HepG2 (cell line): ENCODE data around the gene STIP1. TPM values are rescaled to one million over a fixed set of nuclear protein-coding genes. Genes with fewer than 3 reads are reported as not detected.

Experiments used
- BRD4 ChIP-seq: sonication (generic); formaldehyde crosslinking; IDR thresholded peaks from 2 replicates; pipeline ENCODE4 v1.4.0; 2020; ENCODE audit warnings: missing genetic modification reagents
- CHCHD3 ChIP-seq: sonication (generic); formaldehyde crosslinking; IDR thresholded peaks from 2 replicates; pipeline ENCODE4 v1.8.0; 2022; ENCODE audit warnings: mild to moderate bottlenecking, missing genetic modification reagents, moderate library complexity
- ERF ChIP-seq: IDR thresholded peaks from 2 replicates; pipeline ENCODE4 v1.6.1; 2018; ENCODE audit warnings: missing biosample characterization, missing genetic modification reagents
- FOXP1 ChIP-seq, 2 experiments: fragments of 450-650 bp in 1 of 2; IDR thresholded peaks; 2 replicates each; pipeline ENCODE4 v1.6.1; 2017 to 2018; ENCODE audit warnings: antibody characterized with exemption in 1 of 2
- HMGXB4 ChIP-seq, 2 experiments: sonication (generic) in 1 of 2; formaldehyde crosslinking in 1 of 2; IDR thresholded peaks; 2 replicates each; pipeline versions ENCODE4 v1.4.0 to v1.6.1; 2018 to 2020; ENCODE audit warnings: missing genetic modification reagents in 2 of 2, borderline replicate concordance in 1 of 2, low read depth in 1 of 2, mild to moderate bottlenecking in 1 of 2, missing biosample characterization in 1 of 2
- HNF1B ChIP-seq: sonication (generic); formaldehyde crosslinking; IDR thresholded peaks from 2 replicates; pipeline ENCODE4 v1.5.1; 2020; ENCODE audit warnings: mild to moderate bottlenecking, moderate library complexity, missing genetic modification reagents
- IKZF5 ChIP-seq: IDR thresholded peaks from 2 replicates; pipeline ENCODE4 v1.6.1; 2018; ENCODE audit warnings: missing genetic modification reagents, mild to moderate bottlenecking, missing compliant biosample characterization
- KLF16 ChIP-seq, 2 experiments: sonication (generic) in 1 of 2; formaldehyde crosslinking in 1 of 2; IDR thresholded peaks; 2 replicates each; pipeline versions ENCODE4 v1.6.1 to v1.8.0; 2016 to 2023; ENCODE audit warnings: missing genetic modification reagents in 2 of 2, missing compliant biosample characterization in 1 of 2
- MAZ ChIP-seq, 2 experiments: sonication (generic) in 1 of 2; formaldehyde crosslinking in 1 of 2; IDR thresholded peaks; 2 replicates each; pipeline versions ENCODE4 v1.5.0 to v1.6.1; 2012 to 2020; ENCODE audit warnings: low read depth in 2 of 2, mild to moderate bottlenecking in 2 of 2, borderline replicate concordance in 1 of 2, improper control_type of control experiment in 1 of 2, low read length in 1 of 2, missing genetic modification reagents in 1 of 2, moderate library complexity in 1 of 2
- MTA1 ChIP-seq: sonication (generic); formaldehyde crosslinking; IDR thresholded peaks from 2 replicates; pipeline ENCODE4 v1.4.0; 2020; ENCODE audit warnings: missing genetic modification reagents, mild to moderate bottlenecking, borderline replicate concordance
- RAD21 ChIP-seq: fragments of 450-650 bp; formaldehyde crosslinking; IDR thresholded peaks from 2 replicates; pipeline ENCODE4 v1.5.0; 2020; ENCODE audit warnings: mild to moderate bottlenecking
- RXRB ChIP-seq: IDR thresholded peaks from 2 replicates; pipeline ENCODE4 v1.6.1; 2016; ENCODE audit warnings: borderline replicate concordance, missing genetic modification reagents, missing compliant biosample characterization
- SRSF1 ChIP-seq: fragments of 200-400 bp; formaldehyde crosslinking; optimal IDR thresholded peaks from 2 replicates; pipeline ENCODE3; 2017; ENCODE audit warnings: mild to moderate bottlenecking, low read depth, low read length, moderate library complexity
- SSRP1 ChIP-seq: IDR thresholded peaks from 2 replicates; pipeline ENCODE4 v1.6.1; 2016; ENCODE audit warnings: control low read depth
- TEAD3 ChIP-seq: optimal IDR thresholded peaks from 2 replicates; pipeline ENCODE3; 2016; ENCODE audit warnings: borderline replicate concordance
- ZBTB21 ChIP-seq: sonication (generic); formaldehyde crosslinking; IDR thresholded peaks from 2 replicates; pipeline ENCODE4 v1.4.0; 2020; ENCODE audit warnings: missing genetic modification reagents
- ZNF331 ChIP-seq: sonication (generic); formaldehyde crosslinking; IDR thresholded peaks from 2 replicates; pipeline ENCODE4 v1.4.0; 2020; ENCODE audit warnings: missing genetic modification reagents
- ZNF33A ChIP-seq: sonication (generic); formaldehyde crosslinking; IDR thresholded peaks from 2 replicates; pipeline ENCODE4 v1.5.1; 2020; ENCODE audit warnings: missing genetic modification reagents, mild to moderate bottlenecking, moderate library complexity, borderline replicate concordance
- ZNF451 ChIP-seq: sonication (generic); formaldehyde crosslinking; IDR thresholded peaks from 2 replicates; pipeline ENCODE4 v1.5.0; 2020; ENCODE audit warnings: mild to moderate bottlenecking, missing genetic modification reagents
- ZNF580 ChIP-seq: IDR thresholded peaks from 2 replicates; pipeline ENCODE4 v1.6.1; 2016; ENCODE audit warnings: low read depth, borderline replicate concordance
- ZNF75D ChIP-seq: sonication (generic); formaldehyde crosslinking; IDR thresholded peaks from 2 replicates; pipeline ENCODE4 v1.8.1; 2023; ENCODE audit warnings: missing genetic modification reagents, mild to moderate bottlenecking, borderline replicate concordance
- ZNF788 ChIP-seq: sonication (generic); formaldehyde crosslinking; IDR thresholded peaks from 2 replicates; pipeline ENCODE4 v1.5.0; 2020; ENCODE audit warnings: mild to moderate bottlenecking, missing genetic modification reagents, borderline replicate concordance
- polyA plus RNA-seq, 8 experiments: library from polyadenylated mRNA; depleted of rRNA in 3 of 8; stranded (reverse) in 7 of 8; unstranded in 1 of 8; fragments of >200 nt; fragmentation: Illumina TruSeq in 4 of 8; extraction: Trizol in 4 of 8; gene quantifications; 2 replicates each; pipeline versions ENCODE4 v1.2.1 to v1.2.3, GENCODE V29; 2011 to 2016; ENCODE audit warnings: low read depth in 4 of 8, missing spikeins in 1 of 8, mixed read lengths in 1 of 8; ENCODE audit not compliant: insufficient read depth in 1 of 8
- total RNA-seq, 5 experiments: library from RNA; depleted of rRNA; stranded (reverse); fragments of >200 nt; fragmentation: Illumina TruSeq; extraction: Trizol; gene quantifications; 2 replicates each; pipeline ENCODE4 v1.2.3, GENCODE V29; 2016; ENCODE audit warnings: low read depth in 1 of 5

Gene STIP1
- total and polyA plus RNA-seq, 2 of the 13 experiments (the other 11 are each of a cell fraction or from before 2014, with no cell fraction given): 81.1 to 217 TPM

- TF ChIP-seq HNF1B (peak; percentile 24; the same call in 1 of the 2 replicates), HMGXB4 (CRISPR knock-in tag; IDR thresholded peaks at IDR 0.05; ENCODE audit: borderline replicate concordance in 1 of 2, low read depth in 1 of 2) (peak in 1 of 2 experiments; percentile 66; a peak in 1 of 4 replicates), IKZF5 (no peak), ZNF580 (CRISPR knock-in tag) (0 out of 2 replicates have a peak, but pooled peaks have one; percentile 60), ZNF788 (CRISPR knock-in tag) (0 out of 2 replicates have a peak, but pooled peaks have one; percentile 24), SRSF1 (no peak), MAZ (IDR thresholded peaks at IDR 0.05; ENCODE audit: borderline replicate concordance, low read depth, low read length) (no peak), MAZ (CRISPR knock-in tag; IDR thresholded peaks at IDR 0.05; ENCODE audit: low read depth) (no peak), ZNF75D (CRISPR knock-in tag) (no peak), FOXP1 (IDR thresholded peaks at IDR 0.05) (no peak), FOXP1 (CRISPR knock-in tag; IDR thresholded peaks at IDR 0.05) (no peak), RXRB (CRISPR knock-in tag) (0 out of 2 replicates have a peak, but pooled peaks have one; percentile 20), ZNF33A (CRISPR knock-in tag) (no peak), TEAD3 (CRISPR knock-in tag) (peak; percentile 21), KLF16 (CRISPR knock-in tag; IDR thresholded peaks at IDR 0.05) (no peak), ZBTB21 (CRISPR knock-in tag) (no peak), ZNF331 (CRISPR knock-in tag) (0 out of 2 replicates have a peak, but pooled peaks have one; percentile 9), ERF (CRISPR knock-in tag) (no peak), RAD21 (CRISPR knock-in tag) (peak; percentile 68), ZNF451 (CRISPR knock-in tag) (no peak), CHCHD3 (CRISPR knock-in tag) (no peak), MTA1 (no peak), SSRP1 (CRISPR knock-in tag) (no peak), BRD4 (no peak)
These were observed 18.6 kb downstream of the STIP1 start (continued) for GRCh38 chr11:64204464-64204989.
